Gastrocnemius medialis (tissue), 4 donors: ENCODE data around the gene SWAP70.

ENCODE experiments used
- CTCF ChIP-seq, 5 experiments: fragments of 450-650 bp in 3 of 5; fragments of 200-600 bp in 2 of 5; sonication (generic) in 2 of 5; IDR thresholded peaks in 4 of 5; conservative IDR thresholded peaks in 1 of 5; 1 replicate in 4 of 5; 2 replicates in 1 of 5; pipeline ENCODE4 v1.5.1; 2016 to 2019; ENCODE audit warnings: antibody characterized with exemption in 5 of 5, mild to moderate bottlenecking in 3 of 5, moderate library complexity in 3 of 5
- POLR2A ChIP-seq, 2 donors: fragments of 450-650 bp; IDR thresholded peaks; one replicate each; pipeline ENCODE4 v1.6.1; 2017; ENCODE audit warnings: antibody characterized with exemption in 2 of 2, mild to moderate bottlenecking in 2 of 2, moderate library complexity in 2 of 2

GRCh38 chr11:9771071-9771511 lies 107.2 kb downstream of the SWAP70 start:
- no peak for TF ChIP-seq CTCF (IDR thresholded peaks at IDR 0.05 in 4 of 5, conservative IDR thresholded peaks at IDR 0.05 in 1 of 5)
- TF ChIP-seq POLR2A (IDR thresholded peaks at IDR 0.05): no peak
